Small intestine (tissue), 7 donors: ENCODE measurements around the gene CLDN19. TPM values are rescaled to one million over a fixed set of nuclear protein-coding genes. Genes with fewer than 3 reads are reported as not detected.
"Not testable (repeated sequence)": the region's sequence is repeated elsewhere in the genome, so short reads cannot be mapped to it uniquely, and the experiment has no call there.

ENCODE experiments used
- DNase-seq, 2 donors: peaks; one replicate each; pipeline versions ENCODE4 v3.0.0 to v3.0.0-alpha.2; 2013
- FAIRE-seq: peaks from 2 replicates; lab custom pipeline; 2012; peaks lifted over from hg19 to GRCh38; lab: Jason Lieb, UNC
- H3K27ac ChIP-seq, 3 donors: one replicate each; pipeline ENCODE4 v1.5.1; 2013; ENCODE audit warnings: low read length in 2 of 3, mild to moderate bottlenecking in 2 of 3, control low read depth in 1 of 3, inconsistent platforms in 1 of 3, low read depth in 1 of 3, moderate library complexity in 1 of 3
- H3K27me3 ChIP-seq, 3 donors: one replicate each; pipeline ENCODE4 v1.6.1; 2013; ENCODE audit warnings: low read length in 3 of 3, inconsistent platforms in 1 of 3; ENCODE audit not compliant: control insufficient read depth in 3 of 3, insufficient read depth in 3 of 3
- H3K36me3 ChIP-seq, 3 donors: one replicate each; pipeline ENCODE4 v1.6.1; 2013; ENCODE audit warnings: low read length in 3 of 3, inconsistent platforms in 1 of 3, low read depth in 1 of 3, mild to moderate bottlenecking in 1 of 3, moderate library complexity in 1 of 3; ENCODE audit not compliant: control insufficient read depth in 3 of 3, insufficient read depth in 2 of 3
- H3K4me1 ChIP-seq, 3 donors: one replicate each; pipeline ENCODE4 v1.6.1; 2013; ENCODE audit warnings: low read length in 2 of 3, inconsistent platforms in 1 of 3, low read depth in 1 of 3, mild to moderate bottlenecking in 1 of 3, moderate library complexity in 1 of 3; ENCODE audit not compliant: control insufficient read depth in 3 of 3, insufficient read depth in 2 of 3
- H3K4me3 ChIP-seq, 3 donors: one replicate each; pipeline ENCODE4 v1.5.1; 2013; ENCODE audit warnings: low read length in 3 of 3, control low read depth in 1 of 3, inconsistent platforms in 1 of 3, low read depth in 1 of 3, mild to moderate bottlenecking in 1 of 3, moderate library complexity in 1 of 3
- H3K9me3 ChIP-seq, 2 donors: one replicate each; pipeline ENCODE4 v1.6.1; 2013; ENCODE audit warnings: low read depth in 1 of 2, low read length in 1 of 2; ENCODE audit not compliant: control insufficient read depth in 2 of 2, insufficient read depth in 1 of 2
- WGBS, 3 donors: extraction: QIAGEN DNeasy Blood & Tissue Kit; methylation state at CpG; one replicate each; pipeline ENCODE4 v1.1.7; 2013; 5-methylcytosine and 5-hydroxymethylcytosine counted together
- polyA plus RNA-seq, 4 donors: library from polyadenylated mRNA; stranded (reverse) in 3 of 4; unstranded in 1 of 4; fragments of 200-250 nt in 3 of 4; fragments of 120-200 nt in 1 of 4; gene quantifications; one replicate each; pipeline versions ENCODE4 v1.2.1 to v1.2.3, GENCODE V29; 2013
- donor health status: healthy with polysubstance abuse.
- donor health status: control.
- donor health status: control.
- donor health status: Bipolar disorder and iron deficiency.
- donor health status: healthy.

CLDN19 gene
- polyA plus RNA-seq, 4 donors = 0.18 to 8.4 TPM; not detected in 2

DNA sequence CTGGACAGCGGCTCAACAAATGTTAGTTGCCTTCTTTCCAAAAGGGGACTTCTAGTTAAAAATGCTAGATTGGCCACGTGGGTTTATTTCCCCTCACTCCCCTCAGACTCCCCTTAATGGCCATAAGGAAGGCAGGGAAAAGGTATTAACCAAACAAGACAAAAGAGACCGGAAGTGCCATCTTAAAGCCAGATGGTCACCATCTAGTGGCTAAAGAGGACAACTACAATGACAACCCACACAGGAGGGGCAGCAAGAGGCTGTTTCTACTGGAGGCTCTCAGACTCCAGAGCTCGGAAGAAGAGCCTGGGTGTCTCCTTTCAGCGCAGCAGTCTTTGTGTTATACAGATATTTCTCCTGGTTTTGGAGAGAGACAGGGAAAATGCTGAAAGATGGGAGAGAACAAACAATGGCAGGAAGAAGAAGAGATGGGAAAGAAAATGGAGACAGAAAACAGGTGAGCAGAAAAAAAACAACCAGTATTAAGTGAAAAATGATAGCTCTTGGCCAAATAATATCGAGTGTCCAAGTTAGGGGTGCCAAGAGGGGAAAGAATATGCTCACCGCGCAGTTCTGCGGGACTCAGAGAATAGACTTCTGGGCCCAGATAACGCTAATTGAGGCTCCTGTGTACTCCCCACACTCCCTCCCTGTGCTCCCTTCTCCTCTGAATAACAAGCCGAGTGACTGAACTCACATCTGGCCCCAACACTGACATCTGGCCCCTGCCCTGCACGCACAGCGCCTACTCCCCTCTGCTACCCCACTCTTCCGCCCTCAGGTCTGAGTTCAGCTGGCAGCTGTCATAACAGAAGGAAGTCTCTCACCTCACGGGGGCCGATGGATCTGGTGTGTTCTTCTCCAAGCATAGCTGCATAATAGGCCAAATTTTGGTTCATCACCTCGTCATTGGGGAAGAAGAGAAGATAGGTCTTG, 17.2 kb upstream of the CLDN19 start:
- FAIRE-seq (no peak), DNase-seq (peak; percentile 64 to 65)
- H3K27me3 ChIP-seq = no peaks in the 10 kb centered on the region
- H3K4me3 ChIP-seq = no peak overlapping the region
- H3K9me3 ChIP-seq = no peaks in the 10 kb centered on the region
- H3K4me1 ChIP-seq = no peaks in the 10 kb centered on the region
- H3K27ac ChIP-seq = no peak overlapping the region
- H3K36me3 ChIP-seq = peaks cover 2 to 37% (median 12%) of the 10 kb centered on the region in 3 donors
- 80 to 86% (median 82%) methylated on average over 17 of the region's 17 CpGs for WGBS, 3 donors

DNA sequence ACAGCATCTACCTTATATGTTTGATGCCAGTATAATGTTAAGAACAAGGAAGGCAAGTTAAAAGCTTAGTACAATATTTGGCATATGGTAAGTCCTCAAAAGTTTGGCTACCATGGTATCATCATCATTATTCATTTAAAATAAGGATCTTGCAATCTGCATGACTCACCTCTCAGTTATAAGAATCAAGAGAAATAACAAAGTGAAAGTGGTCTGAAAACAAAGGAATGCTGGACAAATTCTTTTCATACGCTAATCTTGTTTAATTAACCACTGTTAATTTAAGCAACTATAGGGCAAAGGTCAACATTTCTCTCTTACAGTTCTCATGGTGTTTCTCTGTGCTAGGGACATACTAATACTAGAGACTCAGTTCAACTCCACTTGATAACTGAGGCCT, 13.0 kb upstream of the CLDN19 start:
- FAIRE-seq (no peak), DNase-seq (peak in 1 of 2 donors; percentile 16)
- Histone ChIP-seq H3K27ac (no peak overlapping the region), H3K4me3 (no peak overlapping the region), H3K27me3 (no peaks in the 10 kb centered on the region), H3K36me3 (peaks cover 2 to 57% (median 12%) of the 10 kb centered on the region in 3 donors), H3K4me1 (no peaks in the 10 kb centered on the region), H3K9me3 (peaks cover 0 to 4% of the 10 kb centered on the region in 2 donors)
- 17 to 57% (median 49%) methylated on average over 1 of the region's 1 CpG for WGBS, 3 donors

- FAIRE-seq (no peak), DNase-seq (no peak)
- Histone ChIP-seq H3K4me1 (no peaks in the 10 kb centered on the region), H3K27me3 (no peaks in the 10 kb centered on the region), H3K27ac (no peak overlapping the region), H3K4me3 (no peak overlapping the region), H3K36me3 (peaks cover 2 to 60% (median 5%) of the 10 kb centered on the region in 3 donors), H3K9me3 (peaks cover 0 to 4% of the 10 kb centered on the region in 2 donors)
- WGBS, 3 donors = 97 to 100% (median 98%) methylated on average over 6 of the region's 6 CpGs
These were observed 12.2 kb upstream of the CLDN19 start for GRCh38 chr1:42752284-42752683.

GRCh38 chr1:42751511-42752070, 11.6 kb upstream of the CLDN19 start:
- not testable (repeated sequence) for H3K27ac ChIP-seq, H3K9me3 ChIP-seq, H3K27me3 ChIP-seq, DNase-seq, H3K4me3 ChIP-seq, FAIRE-seq, H3K4me1 ChIP-seq
- WGBS, 3 donors = 89 to 93% (median 90%) methylated on average over 8 of the region's 8 CpGs
- peaks cover 2 to 66% (median 5%) of the 10 kb centered on the region in 3 donors for H3K36me3 ChIP-seq

GRCh38 chr1:42750041-42750440, 10.0 kb upstream of the CLDN19 start:
- no peaks in the 10 kb centered on the region for H3K27me3 ChIP-seq
- H3K4me3 ChIP-seq = no peak overlapping the region
- 91 to 94% (median 91%) methylated on average over 12 of the region's 12 CpGs for WGBS, 3 donors
- no peaks in the 10 kb centered on the region for H3K4me1 ChIP-seq
- no peak overlapping the region for H3K27ac ChIP-seq
- no peak for FAIRE-seq
- H3K36me3 ChIP-seq = peaks cover 0 to 72% (median 5%) of the 10 kb centered on the region in 3 donors
- no peak for DNase-seq
- peaks cover 0 to 4% of the 10 kb centered on the region in 2 donors for H3K9me3 ChIP-seq

- Histone ChIP-seq H3K4me3 (no peak overlapping the region), H3K4me1 (no peaks in the 10 kb centered on the region), H3K36me3 (peaks cover 0 to 60% (median 0%) of the 10 kb centered on the region in 3 donors), H3K9me3 (peaks cover 0 to 4% of the 10 kb centered on the region in 2 donors), H3K27me3 (no peaks in the 10 kb centered on the region), H3K27ac (no peak overlapping the region)
- FAIRE-seq = no peak
- 83 to 88% (median 84%) methylated on average over 12 to 14 of the region's 14 CpGs for WGBS, 3 donors
- DNase-seq = no peak
These were observed 8.7 kb upstream of the CLDN19 start for GRCh38 chr1:42748461-42749410.

DNA sequence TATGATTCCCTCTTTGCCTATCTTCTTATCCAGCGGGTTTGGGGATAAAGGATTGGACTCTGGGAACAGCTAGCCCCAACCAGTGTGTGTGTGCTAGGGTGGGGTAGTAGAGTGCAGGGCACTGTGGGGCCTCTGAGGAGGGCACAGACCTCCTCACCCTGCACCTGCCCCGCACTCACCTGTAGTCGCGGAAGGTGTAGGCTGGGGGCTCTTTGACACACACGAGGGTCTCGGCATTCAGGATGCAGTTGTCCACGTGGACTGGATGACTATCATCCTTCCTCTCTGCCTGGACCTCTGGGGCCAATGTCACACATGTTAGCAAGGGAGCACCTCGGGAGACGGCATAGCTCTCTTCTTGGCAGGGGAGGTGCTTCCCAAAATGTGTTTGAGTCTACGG, 8.0 kb upstream of the CLDN19 start:
- Histone ChIP-seq H3K36me3 (peaks cover 0 to 59% (median 0%) of the 10 kb centered on the region in 3 donors), H3K4me1 (no peaks in the 10 kb centered on the region), H3K27ac (no peak overlapping the region), H3K4me3 (no peak overlapping the region), H3K27me3 (no peaks in the 10 kb centered on the region), H3K9me3 (peaks cover 0 to 4% of the 10 kb centered on the region in 2 donors)
- FAIRE-seq (no peak), DNase-seq (no peak)
- 85 to 90% (median 89%) methylated on average over 10 of the region's 10 CpGs for WGBS, 3 donors

DNA sequence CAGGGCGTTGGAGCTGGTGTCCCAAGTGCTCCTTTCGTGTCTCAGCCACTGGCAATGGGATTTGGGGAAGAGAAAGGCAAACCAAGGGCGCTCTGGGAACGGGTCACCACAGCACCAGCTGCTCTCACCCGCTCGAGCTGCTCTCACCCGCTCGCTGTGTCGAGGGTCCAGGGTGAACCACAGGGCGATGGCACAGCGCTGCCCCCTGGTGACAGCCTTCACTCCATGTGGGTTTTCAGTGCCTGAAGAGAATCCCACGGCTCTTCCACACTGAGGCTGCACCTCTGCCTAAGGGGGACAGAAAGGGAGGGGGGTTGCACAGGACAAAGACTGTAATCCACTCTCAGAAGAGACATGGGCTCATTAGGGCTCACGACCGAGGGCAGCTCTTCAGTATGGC, 7.1 kb upstream of the CLDN19 start:
- Histone ChIP-seq H3K4me3 (no peak overlapping the region), H3K27ac (no peak overlapping the region), H3K36me3 (peaks cover 0 to 55% (median 0%) of the 10 kb centered on the region in 3 donors), H3K27me3 (no peaks in the 10 kb centered on the region), H3K4me1 (no peaks in the 10 kb centered on the region), H3K9me3 (peaks cover 0 to 4% of the 10 kb centered on the region in 2 donors)
- FAIRE-seq = no peak
- WGBS, 3 donors = 17 to 42% (median 39%) methylated on average over 14 of the region's 14 CpGs
- peak; percentile 40 to 72 for DNase-seq
